Bronchial epithelial cell (primary cell): Measurements from ENCODE around the gene ANKRD1. TPM values are rescaled to one million over a fixed set of nuclear protein-coding genes. Genes with fewer than 3 reads are reported as not detected.

ENCODE experiments used
- DNase-seq: peaks from one replicate; pipeline ENCODE4 v3.0.0-alpha.2; 2010; ENCODE audit warnings: low read depth
- FAIRE-seq: peaks from 2 replicates; lab custom pipeline; 2011; peaks lifted over from hg19 to GRCh38; lab: Jason Lieb, UNC
- H3K27me3 ChIP-seq: 2 replicates; pipeline ENCODE4 v1.5.1; 2011; ENCODE audit warnings: low read length; ENCODE audit not compliant: control insufficient read depth, insufficient read depth
- H3K36me3 ChIP-seq: 2 replicates; pipeline ENCODE4 v1.5.1; 2011; ENCODE audit warnings: low read length; ENCODE audit not compliant: control insufficient read depth, insufficient read depth
- H3K4me3 ChIP-seq: 2 replicates; pipeline ENCODE4 v1.5.1; 2011; ENCODE audit warnings: mild to moderate bottlenecking, low read depth, low read length, control low read depth
- total RNA-seq: library from RNA; depleted of rRNA; stranded (reverse); fragments of >200 nt; gene quantifications from 2 replicates; pipeline ENCODE4 v1.2.1, GENCODE V29; 2014
- TF ChIP-seq, protein P1 (sequence below): IDR thresholded peaks from 2 replicates; pipeline ENCODE4 v1.5.1; 2011; ENCODE audit warnings: mild to moderate bottlenecking, moderate library complexity, low read length, control low read depth, inconsistent platforms; ENCODE audit not compliant: insufficient read depth, severe bottlenecking

The ANKRD1 gene
- total RNA-seq, 1 donor from 2014 or later, result under 0.01 TPM

- DNase-seq (no peak), FAIRE-seq (no peak)
- H3K27me3 ChIP-seq, result no peaks in the 10 kb centered on the region
- H3K36me3 ChIP-seq, result no peaks in the 10 kb centered on the region
- no peak overlapping the region for H3K4me3 ChIP-seq
- TF ChIP-seq, protein P1, sequence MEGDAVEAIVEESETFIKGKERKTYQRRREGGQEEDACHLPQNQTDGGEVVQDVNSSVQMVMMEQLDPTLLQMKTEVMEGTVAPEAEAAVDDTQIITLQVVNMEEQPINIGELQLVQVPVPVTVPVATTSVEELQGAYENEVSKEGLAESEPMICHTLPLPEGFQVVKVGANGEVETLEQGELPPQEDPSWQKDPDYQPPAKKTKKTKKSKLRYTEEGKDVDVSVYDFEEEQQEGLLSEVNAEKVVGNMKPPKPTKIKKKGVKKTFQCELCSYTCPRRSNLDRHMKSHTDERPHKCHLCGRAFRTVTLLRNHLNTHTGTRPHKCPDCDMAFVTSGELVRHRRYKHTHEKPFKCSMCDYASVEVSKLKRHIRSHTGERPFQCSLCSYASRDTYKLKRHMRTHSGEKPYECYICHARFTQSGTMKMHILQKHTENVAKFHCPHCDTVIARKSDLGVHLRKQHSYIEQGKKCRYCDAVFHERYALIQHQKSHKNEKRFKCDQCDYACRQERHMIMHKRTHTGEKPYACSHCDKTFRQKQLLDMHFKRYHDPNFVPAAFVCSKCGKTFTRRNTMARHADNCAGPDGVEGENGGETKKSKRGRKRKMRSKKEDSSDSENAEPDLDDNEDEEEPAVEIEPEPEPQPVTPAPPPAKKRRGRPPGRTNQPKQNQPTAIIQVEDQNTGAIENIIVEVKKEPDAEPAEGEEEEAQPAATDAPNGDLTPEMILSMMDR, result no peak
Measured at GRCh38 chr10:90966146-90966545, 45.3 kb upstream of the ANKRD1 start.

DNA sequence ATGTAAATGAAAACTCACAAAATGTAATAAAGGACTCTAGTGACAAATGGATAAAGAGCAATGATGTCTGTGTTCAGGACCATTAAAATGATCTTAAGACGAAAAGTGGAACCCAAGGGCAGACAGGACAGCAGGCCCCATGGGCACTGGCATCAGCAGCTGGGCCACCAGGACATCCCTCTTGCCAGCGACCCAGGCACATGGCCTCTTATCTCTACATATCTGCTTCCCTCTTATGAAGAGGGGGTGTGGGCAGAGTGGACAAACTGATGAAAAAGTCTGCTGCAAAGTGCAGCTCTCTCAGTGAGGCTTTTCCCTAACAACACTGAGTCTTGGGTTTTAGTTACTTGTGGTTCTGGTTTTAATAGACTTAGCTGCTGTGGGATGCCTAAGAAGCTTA, 44.8 kb upstream of the ANKRD1 start:
- TF ChIP-seq, protein P1, result no peak
- Histone ChIP-seq H3K4me3 (no peak overlapping the region), H3K27me3 (no peaks in the 10 kb centered on the region), H3K36me3 (no peaks in the 10 kb centered on the region)
- no peak for FAIRE-seq
- DNase-seq, result no peak

DNA sequence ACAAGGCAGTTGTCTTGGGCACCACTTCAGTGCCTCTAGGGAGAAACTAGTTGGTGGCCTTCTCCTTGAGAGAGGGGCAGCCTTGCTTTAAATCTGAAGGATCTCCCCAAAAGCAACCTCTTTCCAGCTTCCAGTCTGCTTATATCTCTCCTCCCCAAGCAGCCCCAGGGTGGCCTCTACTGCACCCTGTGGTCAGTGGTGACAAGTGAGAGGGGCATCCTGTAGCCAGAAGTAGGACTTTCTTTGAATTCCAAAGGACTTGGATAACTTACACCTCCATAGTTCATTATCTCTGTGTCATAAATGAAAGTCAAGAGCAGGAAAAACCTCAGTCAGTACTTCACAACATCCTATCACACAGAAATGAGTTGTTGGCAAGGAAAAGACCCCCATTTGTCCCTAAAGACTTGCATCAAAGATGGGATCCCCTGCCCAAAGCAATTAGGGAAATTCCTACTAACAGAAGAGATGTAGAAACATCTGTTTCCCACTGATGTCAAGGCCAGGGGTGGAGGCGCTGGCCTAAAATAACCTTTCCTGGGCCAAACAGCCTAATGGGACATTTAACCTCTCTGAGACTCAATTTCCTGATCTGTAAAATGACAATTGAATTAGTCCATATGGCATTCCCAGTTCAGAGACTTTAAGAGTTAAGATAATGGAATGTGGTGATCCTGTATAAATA, 44.0 kb upstream of the ANKRD1 start:
- H3K36me3 ChIP-seq, result no peaks in the 10 kb centered on the region
- FAIRE-seq (no peak), DNase-seq (no peak)

DNA sequence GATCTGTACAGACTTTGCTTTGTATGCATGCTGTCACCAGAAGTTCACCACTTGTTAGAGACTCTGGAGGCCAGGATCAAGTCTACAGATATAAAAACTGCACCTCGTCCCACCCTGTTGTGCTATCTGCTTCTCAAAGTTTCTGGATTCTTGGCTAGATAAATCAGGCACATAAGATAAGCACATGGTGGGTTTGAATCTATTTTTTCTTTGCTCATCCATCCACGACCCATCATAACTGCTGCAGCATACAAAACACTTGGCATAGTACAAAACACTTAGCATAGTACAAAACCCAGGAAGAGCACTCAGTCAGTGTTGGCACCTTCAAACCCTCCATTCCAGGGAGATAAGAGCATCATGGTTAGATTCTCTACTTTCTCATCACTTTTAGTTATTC, 42.4 kb upstream of the ANKRD1 start:
- Histone ChIP-seq H3K27me3 (no peaks in the 10 kb centered on the region), H3K4me3 (no peak overlapping the region), H3K36me3 (no peaks in the 10 kb centered on the region)
- FAIRE-seq (no peak), DNase-seq (no peak)
- TF ChIP-seq, protein P1, result no peak

More for the DNA sequence above, 44.0 kb upstream of the ANKRD1 start:
- Histone ChIP-seq H3K27me3 (no peaks in the 10 kb centered on the region), H3K4me3 (no peak overlapping the region)
- TF ChIP-seq, protein P1, result no peak

GRCh38 chr10:90960355-90960814, 39.5 kb upstream of the ANKRD1 start:
- TF ChIP-seq, protein P1, result no peak
- FAIRE-seq (no peak), DNase-seq (peak; percentile 72)
- Histone ChIP-seq H3K27me3 (no peaks in the 10 kb centered on the region), H3K4me3 (no peak overlapping the region), H3K36me3 (no peaks in the 10 kb centered on the region)

GRCh38 chr10:90959826-90960225, 38.9 kb upstream of the ANKRD1 start:
- Histone ChIP-seq H3K4me3 (no peak overlapping the region), H3K27me3 (no peaks in the 10 kb centered on the region), H3K36me3 (no peaks in the 10 kb centered on the region)
- DNase-seq (no peak), FAIRE-seq (no peak)
- TF ChIP-seq, protein P1, result no peak
